GM12891 (cell line): ENCODE data around the gene FAM43A.

Experiments used
- POLR2A ChIP-seq: IDR thresholded peaks from 2 replicates; pipeline ENCODE4 v1.6.1; 2011; ENCODE audit warnings: low read depth, low read length, control low read depth
- POLR2AphosphoS5 ChIP-seq: IDR thresholded peaks from 2 replicates; pipeline ENCODE4 v1.6.1; 2011; ENCODE audit warnings: low read depth, low read length, control low read depth

DNA sequence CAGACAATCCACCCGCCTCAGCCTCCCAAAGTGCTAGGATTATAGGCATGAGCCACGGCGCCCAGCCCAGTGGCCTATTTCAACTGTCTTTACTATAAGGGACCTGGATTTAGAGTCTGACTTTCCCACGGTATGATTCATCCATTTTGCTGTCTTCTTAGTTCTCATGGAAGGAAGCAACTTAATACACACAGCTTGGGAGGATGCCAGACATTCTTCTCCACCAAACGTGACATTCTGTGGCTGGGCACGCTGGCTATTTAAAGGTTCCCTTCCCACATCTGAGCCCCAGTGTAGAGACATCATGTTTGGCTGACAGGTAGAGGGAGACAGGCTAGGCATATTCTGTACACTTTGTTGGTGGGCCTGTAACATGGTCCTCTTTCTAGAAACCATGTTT, 26.2 kb downstream of the FAM43A start:
- TF ChIP-seq POLR2A = no peak
- no peak for TF ChIP-seq POLR2AphosphoS5
